ENCODE data around the gene SH2D5. TPM values are rescaled to one million over a fixed set of nuclear protein-coding genes. Genes with fewer than 3 reads are reported as not detected.

The SH2D5 gene
- total RNA-seq, 2 experiments from 2014 or later: 1.3 to 1.6 TPM

DNA sequence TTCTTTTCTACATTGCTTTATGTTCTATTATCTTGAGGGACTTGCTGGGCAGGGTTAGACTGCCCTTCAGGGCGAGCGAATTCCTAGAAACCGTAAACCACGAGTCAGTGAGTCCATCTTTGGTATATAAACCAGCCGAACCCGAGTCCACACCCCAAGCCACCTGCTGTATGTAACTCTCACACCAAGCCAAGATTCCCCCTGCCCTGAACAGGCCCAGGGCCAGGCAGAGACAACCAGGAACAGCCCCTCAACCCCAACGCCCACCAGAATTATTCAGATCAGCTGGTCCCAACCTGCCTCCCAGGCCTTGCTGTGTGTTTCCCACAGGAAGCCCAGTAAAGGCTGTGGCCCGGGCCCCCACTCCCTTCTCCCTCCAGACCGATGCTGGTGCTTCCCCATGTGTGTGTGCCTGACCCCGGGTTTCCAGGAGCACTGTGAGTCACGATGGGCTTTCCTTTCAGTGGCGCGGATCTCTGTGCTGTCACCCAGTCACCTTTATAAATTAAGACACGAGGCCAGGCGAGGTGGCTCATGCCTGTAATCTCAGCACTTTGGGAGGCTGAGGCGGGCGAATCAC lies 31.8 kb downstream of the SH2D5 start:
- ChIA-PET POLR2A (no interaction called here), CTCF (interaction anchor here (8.8 kb wide), 1 partner anchor 494 kb away, joined by 104 read pairs; no protein-coding TSS in a partner anchor)
- DNase-seq (no peak), ATAC-seq (no peak)
- Mint-ChIP-seq H3K27me3 (no peaks in the 10 kb centered on the region), H3K27ac (no peak overlapping the region), H3K36me3 (ENCODE audit: low read depth) (no peaks in the 10 kb centered on the region), H3K4me1 (ENCODE audit: low read depth) (no peaks in the 10 kb centered on the region), H3K4me3 (no peak overlapping the region), H3K9me3 (no peaks in the 10 kb centered on the region)
- TF ChIP-seq, protein P1, sequence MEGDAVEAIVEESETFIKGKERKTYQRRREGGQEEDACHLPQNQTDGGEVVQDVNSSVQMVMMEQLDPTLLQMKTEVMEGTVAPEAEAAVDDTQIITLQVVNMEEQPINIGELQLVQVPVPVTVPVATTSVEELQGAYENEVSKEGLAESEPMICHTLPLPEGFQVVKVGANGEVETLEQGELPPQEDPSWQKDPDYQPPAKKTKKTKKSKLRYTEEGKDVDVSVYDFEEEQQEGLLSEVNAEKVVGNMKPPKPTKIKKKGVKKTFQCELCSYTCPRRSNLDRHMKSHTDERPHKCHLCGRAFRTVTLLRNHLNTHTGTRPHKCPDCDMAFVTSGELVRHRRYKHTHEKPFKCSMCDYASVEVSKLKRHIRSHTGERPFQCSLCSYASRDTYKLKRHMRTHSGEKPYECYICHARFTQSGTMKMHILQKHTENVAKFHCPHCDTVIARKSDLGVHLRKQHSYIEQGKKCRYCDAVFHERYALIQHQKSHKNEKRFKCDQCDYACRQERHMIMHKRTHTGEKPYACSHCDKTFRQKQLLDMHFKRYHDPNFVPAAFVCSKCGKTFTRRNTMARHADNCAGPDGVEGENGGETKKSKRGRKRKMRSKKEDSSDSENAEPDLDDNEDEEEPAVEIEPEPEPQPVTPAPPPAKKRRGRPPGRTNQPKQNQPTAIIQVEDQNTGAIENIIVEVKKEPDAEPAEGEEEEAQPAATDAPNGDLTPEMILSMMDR (IDR thresholded peaks at IDR 0.05): no peak
- intact Hi-C loops (cut with micrococcal nuclease): no loop called here

DNA sequence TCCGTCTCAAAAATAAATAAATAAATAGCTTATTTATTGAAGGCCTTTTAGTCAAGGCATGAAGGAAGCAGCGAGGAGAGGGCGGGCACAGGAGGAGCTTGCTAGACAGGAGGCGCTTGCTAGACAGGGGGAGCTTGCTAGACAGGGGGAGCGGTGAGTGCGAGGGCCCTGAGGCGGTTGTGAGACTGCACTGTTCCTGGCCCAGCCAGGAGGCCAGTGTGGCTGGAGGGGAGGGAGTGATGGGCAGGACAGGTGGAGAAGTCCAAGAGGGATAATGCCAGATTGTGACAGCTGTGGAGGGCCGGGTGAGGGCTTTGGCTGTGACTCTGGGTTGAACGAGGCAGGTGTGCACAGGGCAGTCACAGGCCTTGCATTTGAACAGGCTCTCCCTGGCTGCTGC lies 32.9 kb downstream of the SH2D5 start:
- ChIA-PET CTCF (interaction anchor here (8.8 kb wide), 1 partner anchor 495 kb away, joined by 104 read pairs; no protein-coding TSS in a partner anchor), POLR2A (no interaction called here)
- H3K9me3 Mint-ChIP-seq: no peaks in the 10 kb centered on the region
- no peak for DNase-seq
- H3K36me3 Mint-ChIP-seq (ENCODE audit: low read depth): no peaks in the 10 kb centered on the region
- no peaks in the 10 kb centered on the region for H3K4me1 Mint-ChIP-seq (ENCODE audit: low read depth)
- TF ChIP-seq, protein P1 (IDR thresholded peaks at IDR 0.05): no peak
- no peaks in the 10 kb centered on the region for H3K27me3 Mint-ChIP-seq
- no peak overlapping the region for H3K27ac Mint-ChIP-seq
- intact Hi-C loops (cut with micrococcal nuclease): loop anchor here (10.0 kb wide), 1 partner anchor 495 kb away; no protein-coding TSS in a partner anchor
- no peak overlapping the region for H3K4me3 Mint-ChIP-seq
- no peak for ATAC-seq

DNA sequence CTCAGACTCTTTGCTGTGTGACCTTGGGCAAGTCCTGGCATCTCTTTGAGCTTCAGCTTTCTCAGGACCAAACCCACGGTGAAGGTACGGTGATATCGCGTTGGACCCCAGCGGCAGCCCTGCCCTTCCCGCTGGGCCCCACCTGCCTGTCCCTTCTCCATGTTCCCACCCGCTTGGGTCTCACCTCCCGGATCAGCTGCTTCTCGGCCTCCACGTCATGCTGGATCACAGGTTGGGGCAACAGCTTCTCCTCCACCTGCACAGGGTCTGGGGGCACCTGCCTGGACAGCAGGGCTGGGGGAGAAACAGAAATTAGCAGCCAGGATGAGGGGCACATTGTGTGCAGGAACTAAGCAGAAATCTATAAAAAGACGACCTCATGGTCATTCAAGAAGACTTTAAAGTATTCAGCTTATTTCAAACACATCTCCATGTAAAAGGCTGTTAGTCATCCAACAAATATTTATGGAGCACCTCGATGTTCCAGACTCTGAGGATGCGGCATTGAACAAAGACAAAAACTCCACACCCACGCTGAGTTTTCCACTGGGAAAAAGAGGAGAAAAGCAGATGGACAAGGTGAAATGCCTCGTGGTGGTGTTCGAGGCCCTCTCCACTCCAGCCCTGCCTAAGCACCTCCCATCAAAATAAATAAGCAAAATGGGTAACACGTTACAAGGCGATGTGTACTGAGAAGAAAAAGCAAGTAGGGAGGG lies 34.1 kb downstream of the SH2D5 start:
- no peaks in the 10 kb centered on the region for H3K36me3 Mint-ChIP-seq (ENCODE audit: low read depth)
- H3K4me1 Mint-ChIP-seq (ENCODE audit: low read depth): no peaks in the 10 kb centered on the region
- no peak overlapping the region for H3K4me3 Mint-ChIP-seq
- ATAC-seq (no peak), DNase-seq (no peak)
- no peaks in the 10 kb centered on the region for H3K27me3 Mint-ChIP-seq
- intact Hi-C loops (cut with micrococcal nuclease): loop anchor here (10.0 kb wide), 1 partner anchor 496 kb away; no protein-coding TSS in a partner anchor
- no peaks in the 10 kb centered on the region for H3K9me3 Mint-ChIP-seq
- POLR2A ChIA-PET: no interaction called here
- H3K27ac Mint-ChIP-seq: no peak overlapping the region
- TF ChIP-seq, protein P1 (IDR thresholded peaks at IDR 0.05): no peak
- CTCF ChIA-PET: interaction anchor here (1.8 to 8.8 kb wide), 5 partner anchors 8 to 496 kb away, joined by 5 to 104 read pairs (median 19); no protein-coding TSS in a partner anchor

DNA sequence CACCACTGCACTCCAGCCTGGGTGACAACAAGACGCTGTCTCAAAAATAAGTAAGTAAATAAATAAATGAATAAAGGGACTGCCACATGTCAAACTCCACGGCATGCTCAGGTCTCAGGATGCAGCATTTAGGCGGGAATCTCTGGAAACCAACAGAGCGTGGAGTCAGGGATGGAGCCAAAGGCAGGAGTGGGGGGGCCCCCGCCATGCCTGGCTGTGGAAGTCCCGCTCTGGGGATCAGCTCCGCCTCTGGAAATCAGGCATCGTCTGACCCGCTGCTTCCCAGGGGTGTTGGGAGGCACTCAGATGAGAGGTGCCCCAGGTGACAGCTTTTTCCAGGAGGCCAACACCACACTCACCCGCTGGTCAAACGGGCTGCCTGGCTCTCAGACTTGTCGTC lies 34.9 kb downstream of the SH2D5 start:
- ChIA-PET CTCF (interaction anchor here (0.9 to 8.8 kb wide), 19 partner anchors 9 to 497 kb away, joined by 3 to 104 read pairs (median 6); partner anchors contain the start of genes DDOST, HP1BP3 and PINK1), POLR2A (no interaction called here)
- intact Hi-C loops (cut with micrococcal nuclease): loop anchor here (10.0 kb wide), 1 partner anchor 497 kb away; no protein-coding TSS in a partner anchor

More for the DNA sequence above, 34.9 kb downstream of the SH2D5 start:
- ATAC-seq: no peak
- DNase-seq: no peak
- TF ChIP-seq, protein P1 (IDR thresholded peaks at IDR 0.05): no peak
- no peak overlapping the region for H3K4me3 Mint-ChIP-seq
- H3K27me3 Mint-ChIP-seq: no peaks in the 10 kb centered on the region
- no peaks in the 10 kb centered on the region for H3K36me3 Mint-ChIP-seq (ENCODE audit: low read depth)
- H3K9me3 Mint-ChIP-seq: no peaks in the 10 kb centered on the region
- H3K27ac Mint-ChIP-seq: no peak overlapping the region
- H3K4me1 Mint-ChIP-seq (ENCODE audit: low read depth): no peaks in the 10 kb centered on the region
